ENCODE data around the gene MEMO1. TPM values are rescaled to one million over a fixed set of nuclear protein-coding genes. Genes with fewer than 3 reads are reported as not detected.

The MEMO1 gene
- total and polyA plus RNA-seq, 2 donors (not counting 3 experiments of a cell fraction or from before 2014, with no cell fraction given): 38.6 to 56.2 TPM

DNA sequence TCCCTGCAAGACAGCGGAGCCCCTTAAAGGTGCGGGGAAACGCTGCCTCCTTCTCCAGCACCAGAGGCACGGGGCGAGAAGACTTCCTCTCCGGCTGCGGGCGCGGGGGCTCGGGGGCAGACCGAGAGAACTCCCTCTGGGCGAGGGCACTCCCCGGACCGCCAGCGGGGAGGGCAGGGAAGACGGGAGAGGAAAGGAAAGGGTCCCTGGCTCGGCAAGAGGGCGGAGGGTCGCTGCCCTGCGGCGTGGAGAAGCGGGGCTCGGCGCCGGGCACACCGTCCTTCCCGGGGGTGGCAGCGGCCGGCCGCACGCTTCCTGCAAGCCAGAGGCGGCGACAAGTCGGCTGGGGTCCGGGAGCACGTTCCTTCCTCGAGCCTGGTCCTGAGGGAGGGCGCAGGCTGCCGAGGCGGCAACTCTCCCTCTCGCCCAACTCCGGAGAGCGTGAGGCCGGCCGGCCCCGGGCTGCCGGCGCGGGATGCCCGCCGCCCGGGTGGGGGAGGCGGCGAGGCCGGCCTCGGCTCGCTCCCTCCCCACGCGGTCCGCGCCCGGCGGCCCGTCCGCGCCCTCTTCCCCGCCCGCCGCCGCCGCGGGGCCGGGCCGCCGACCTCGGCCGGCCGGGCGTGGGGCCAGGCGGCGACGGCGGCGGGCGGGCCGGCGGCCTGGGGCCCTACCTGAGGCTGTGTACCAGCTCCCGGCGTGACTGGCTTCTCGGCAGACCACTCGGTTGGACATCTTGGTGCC, 1.1 kb downstream of the MEMO1 start:
- Histone ChIP-seq H3K9me1 (replicated peaks; ENCODE audit: control insufficient read depth, extremely low read depth, insufficient read depth, low read length) (no peaks in the 10 kb centered on the region), H3K4me3 (replicated peaks in 1 of 3; ENCODE audit: insufficient read depth in 1 of 3, low read depth in 1 of 3, low read length in 3 of 3) (peak overlapping the region; percentile 71 to 73 (median 73)), H4K20me1 (replicated peaks; ENCODE audit: control insufficient read depth, extremely low read depth, insufficient read depth, low read length) (peaks cover 7% of the 10 kb centered on the region), H3K4me1 (ENCODE audit: control insufficient read depth, extremely low read depth, insufficient read depth, low read length) (peaks cover 20% of the 10 kb centered on the region), H3K4me2 (ENCODE audit: insufficient read depth, low read length) (peak overlapping the region; percentile 70), H2AFZ (ENCODE audit: low read depth, low read length) (peak overlapping the region; percentile 58), H3K27ac (ENCODE audit: insufficient read depth, low read depth, low read length) (peak overlapping the region; percentile 59), H3K36me3 (ENCODE audit: control insufficient read depth in 2 of 2, extremely low read depth in 1 of 2, insufficient read depth in 2 of 2, low read length in 2 of 2) (no peaks in the 10 kb centered on the region), H3K27me3 (ENCODE audit: control insufficient read depth in 2 of 2, insufficient read depth in 2 of 2, low read length in 2 of 2) (no peaks in the 10 kb centered on the region), H3K9ac (replicated peaks; ENCODE audit: extremely low read depth, insufficient read depth, low read length) (peak overlapping the region; percentile 76), H3K9me3 (replicated peaks; ENCODE audit: control insufficient read depth, insufficient read depth, low read length) (no peaks in the 10 kb centered on the region), H3K79me2 (ENCODE audit: control insufficient read depth, insufficient read depth, low read length) (peaks cover 51% of the 10 kb centered on the region)
- ChIA-PET CTCF (interaction anchor here (0.6 to 1.9 kb wide), 2 partner anchors 13 to 125 kb away, joined by 3 to 8 read pairs; no protein-coding TSS in a partner anchor), POLR2A (interaction anchor here (1.2 kb wide), 1 partner anchor 54 kb away, joined by 4 read pairs; the partner anchor contains the start of gene SPAST)
- peak; percentile 33 for TF ChIP-seq POLR2AphosphoS5 (IDR thresholded peaks at IDR 0.05; ENCODE audit: insufficient read depth, low read depth, low read length)
- TF ChIP-seq, protein P1, sequence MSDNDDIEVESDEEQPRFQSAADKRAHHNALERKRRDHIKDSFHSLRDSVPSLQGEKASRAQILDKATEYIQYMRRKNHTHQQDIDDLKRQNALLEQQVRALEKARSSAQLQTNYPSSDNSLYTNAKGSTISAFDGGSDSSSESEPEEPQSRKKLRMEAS (IDR thresholded peaks at IDR 0.05; ENCODE audit: insufficient read depth, insufficient read length): no peak
- no TSS peak for BruUV-seq (replicated peaks)
- intact Hi-C loops (cut with micrococcal nuclease) (loop anchor here (5.0 kb wide), 1 partner anchor 128 kb away; no protein-coding TSS in a partner anchor), dilution Hi-C loops (cut with MboI; ENCODE audit: extremely low pct_ligation_motif_present, low sequenced_read_pairs) (no loop called here)
- DNase-seq (ENCODE audit: low read depth, low spot score) (no peak), FAIRE-seq (no peak)

DNA sequence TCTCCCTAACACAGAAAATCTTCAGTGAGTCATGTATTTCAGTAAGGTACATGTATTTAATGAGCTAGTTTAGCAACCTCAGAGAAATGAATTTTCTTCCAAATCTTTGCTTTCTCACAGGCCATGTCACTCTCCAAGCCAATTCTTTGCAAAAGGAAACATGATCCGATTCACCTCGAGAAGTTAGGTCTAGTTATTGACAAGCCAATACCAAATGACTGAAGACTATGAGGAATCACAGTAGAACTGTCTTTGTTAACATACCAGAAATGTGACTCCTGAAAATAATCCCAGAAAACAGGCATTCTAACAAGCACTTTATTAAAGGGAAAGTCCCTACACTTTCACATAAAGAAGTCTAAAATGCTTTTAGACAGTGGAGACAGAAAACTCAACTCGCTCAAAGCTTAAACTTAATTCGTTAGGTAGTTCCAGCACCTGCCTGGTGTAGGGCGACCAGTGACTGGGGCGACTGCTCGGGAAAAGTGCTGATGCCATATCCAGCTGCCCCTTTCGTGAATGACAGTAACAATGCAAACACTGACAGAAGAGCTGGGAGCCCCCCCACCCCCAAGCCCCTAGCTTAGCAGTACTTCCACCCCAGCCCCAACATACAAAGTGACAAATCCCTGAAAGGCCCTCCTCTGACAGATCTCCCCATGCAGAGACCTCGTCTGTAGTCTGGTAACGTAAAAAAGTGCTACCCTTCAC, 1.8 kb downstream of the MEMO1 start:
- POLR2A ChIA-PET: interaction anchor here (0.7 to 1.2 kb wide), 3 partner anchors 9 to 55 kb away, joined by 3 read pairs; partner anchors contain the start of genes DPY30 and SPAST

More for the DNA sequence above, 1.8 kb downstream of the MEMO1 start:
- H4K20me1 ChIP-seq (replicated peaks; ENCODE audit: control insufficient read depth, extremely low read depth, insufficient read depth, low read length): peaks cover 7% of the 10 kb centered on the region
- no peaks in the 10 kb centered on the region for H3K9me1 ChIP-seq (replicated peaks; ENCODE audit: control insufficient read depth, extremely low read depth, insufficient read depth, low read length)
- dilution Hi-C loops (cut with MboI; ENCODE audit: extremely low pct_ligation_motif_present, low sequenced_read_pairs): no loop called here
- peak overlapping the region; percentile 76 for H3K9ac ChIP-seq (replicated peaks; ENCODE audit: extremely low read depth, insufficient read depth, low read length)
- H2AFZ ChIP-seq (ENCODE audit: low read depth, low read length): no peak overlapping the region
- TF ChIP-seq, protein P1 (IDR thresholded peaks at IDR 0.05; ENCODE audit: insufficient read depth, insufficient read length): no peak
- TF ChIP-seq POLR2AphosphoS5 (IDR thresholded peaks at IDR 0.05; ENCODE audit: insufficient read depth, low read depth, low read length): no peak
- TF ChIP-seq, protein P2, sequence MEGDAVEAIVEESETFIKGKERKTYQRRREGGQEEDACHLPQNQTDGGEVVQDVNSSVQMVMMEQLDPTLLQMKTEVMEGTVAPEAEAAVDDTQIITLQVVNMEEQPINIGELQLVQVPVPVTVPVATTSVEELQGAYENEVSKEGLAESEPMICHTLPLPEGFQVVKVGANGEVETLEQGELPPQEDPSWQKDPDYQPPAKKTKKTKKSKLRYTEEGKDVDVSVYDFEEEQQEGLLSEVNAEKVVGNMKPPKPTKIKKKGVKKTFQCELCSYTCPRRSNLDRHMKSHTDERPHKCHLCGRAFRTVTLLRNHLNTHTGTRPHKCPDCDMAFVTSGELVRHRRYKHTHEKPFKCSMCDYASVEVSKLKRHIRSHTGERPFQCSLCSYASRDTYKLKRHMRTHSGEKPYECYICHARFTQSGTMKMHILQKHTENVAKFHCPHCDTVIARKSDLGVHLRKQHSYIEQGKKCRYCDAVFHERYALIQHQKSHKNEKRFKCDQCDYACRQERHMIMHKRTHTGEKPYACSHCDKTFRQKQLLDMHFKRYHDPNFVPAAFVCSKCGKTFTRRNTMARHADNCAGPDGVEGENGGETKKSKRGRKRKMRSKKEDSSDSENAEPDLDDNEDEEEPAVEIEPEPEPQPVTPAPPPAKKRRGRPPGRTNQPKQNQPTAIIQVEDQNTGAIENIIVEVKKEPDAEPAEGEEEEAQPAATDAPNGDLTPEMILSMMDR (IDR thresholded peaks at IDR 0.05; ENCODE audit: extremely low read depth in 1 of 2, insufficient read depth in 1 of 2, low read depth in 1 of 2, low read length in 2 of 2): no peak
- TF ChIP-seq POLR2A (IDR thresholded peaks at IDR 0.05; ENCODE audit: low read depth, low read length): no peak
- no peak for TF ChIP-seq GATA2 (IDR thresholded peaks at IDR 0.05; ENCODE audit: insufficient read depth, insufficient read length, low read depth, low read length)
- TF ChIP-seq JUN (IDR thresholded peaks at IDR 0.05; ENCODE audit: borderline replicate concordance, insufficient read depth, insufficient read length, low read depth): no peak
- TF ChIP-seq MYC (IDR thresholded peaks at IDR 0.05; ENCODE audit: low read depth, low read length): no peak
- TF ChIP-seq EZH2 (IDR thresholded peaks at IDR 0.05; ENCODE audit: borderline replicate concordance, low read depth, low read length, severe bottlenecking): no peak
- TF ChIP-seq FOS (IDR thresholded peaks at IDR 0.05; ENCODE audit: borderline replicate concordance, insufficient read depth, low read length): no peak
- H3K4me3 ChIP-seq (replicated peaks in 1 of 3; ENCODE audit: insufficient read depth in 1 of 3, low read depth in 1 of 3, low read length in 3 of 3): peak overlapping the region; percentile 71 to 73 (median 73)
- TSS peak; percentile 37 for BruUV-seq (replicated peaks)
- H3K36me3 ChIP-seq (ENCODE audit: control insufficient read depth in 2 of 2, extremely low read depth in 1 of 2, insufficient read depth in 2 of 2, low read length in 2 of 2): no peaks in the 10 kb centered on the region
- H3K9me3 ChIP-seq (replicated peaks; ENCODE audit: control insufficient read depth, insufficient read depth, low read length): no peaks in the 10 kb centered on the region
- peaks cover 20% of the 10 kb centered on the region for H3K4me1 ChIP-seq (ENCODE audit: control insufficient read depth, extremely low read depth, insufficient read depth, low read length)
- DNase-seq (ENCODE audit: low read depth, low spot score) (peak; percentile 50), FAIRE-seq (no peak)
- peak overlapping the region; percentile 70 for H3K4me2 ChIP-seq (ENCODE audit: insufficient read depth, low read length)
- peaks cover 58% of the 10 kb centered on the region for H3K79me2 ChIP-seq (ENCODE audit: control insufficient read depth, insufficient read depth, low read length)
- peak overlapping the region; percentile 59 for H3K27ac ChIP-seq (ENCODE audit: insufficient read depth, low read depth, low read length)
- no peaks in the 10 kb centered on the region for H3K27me3 ChIP-seq (ENCODE audit: control insufficient read depth in 2 of 2, insufficient read depth in 2 of 2, low read length in 2 of 2)
- CTCF ChIA-PET: interaction anchor here (0.8 to 1.9 kb wide), 8 partner anchors 9 to 141 kb away, joined by 3 to 8 read pairs (median 3); partner anchors contain the start of gene DPY30
- intact Hi-C loops (cut with micrococcal nuclease): no loop called here

Measured in endothelial cell of umbilical vein (primary cell).